CD4-positive, alpha-beta T cell treated with Interleukin-1 beta for 1 hour (primary cell): ENCODE results near the gene MED13L.
A peak's percentile ranks its signal among the peaks of the same experiment; 100 is the strongest.

ENCODE experiments used
- DNase-seq, 2 donors: peaks; one replicate each; pipeline ENCODE4 v3.0.0-alpha.2; 2020 to 2022

MED13L gene

DNA sequence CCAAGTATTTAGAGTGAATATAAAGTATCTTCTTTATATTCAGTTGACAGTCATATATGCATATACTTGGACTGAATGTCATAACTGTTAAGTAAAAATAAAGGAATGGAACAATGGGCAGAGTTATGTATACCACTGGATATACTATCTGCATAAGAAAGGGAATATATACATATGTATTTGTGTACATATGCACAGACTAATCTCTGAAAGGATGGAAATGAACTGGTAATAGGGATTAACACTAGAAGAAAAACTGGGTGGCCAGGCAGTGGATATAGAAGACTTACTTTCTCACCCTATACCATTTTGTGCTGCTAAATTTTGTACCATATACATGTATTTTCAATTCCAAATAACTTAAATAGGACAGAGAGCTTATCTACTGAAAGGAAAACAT, 200.1 kb downstream of the MED13L start:
- no peak for DNase-seq

DNA sequence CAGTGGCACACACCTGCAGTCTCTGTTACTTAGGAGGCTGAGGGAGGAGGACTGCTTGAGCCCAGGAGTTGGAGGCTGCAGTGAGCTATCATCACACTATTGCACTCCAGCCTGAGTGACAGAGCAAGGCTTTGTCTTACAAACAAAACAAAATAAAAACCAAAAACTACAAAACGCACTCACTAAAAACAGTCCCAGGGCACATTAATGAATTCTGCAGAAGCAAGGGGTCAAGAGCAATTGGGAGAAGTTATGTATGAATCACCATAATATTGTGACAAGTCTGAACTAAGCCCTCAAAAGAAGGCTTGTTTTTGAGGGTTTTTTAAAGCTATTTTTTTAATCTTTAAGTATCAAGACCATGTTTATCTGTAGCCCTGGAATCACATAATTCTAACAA, 201.1 kb downstream of the MED13L start:
- no peak for DNase-seq

DNA sequence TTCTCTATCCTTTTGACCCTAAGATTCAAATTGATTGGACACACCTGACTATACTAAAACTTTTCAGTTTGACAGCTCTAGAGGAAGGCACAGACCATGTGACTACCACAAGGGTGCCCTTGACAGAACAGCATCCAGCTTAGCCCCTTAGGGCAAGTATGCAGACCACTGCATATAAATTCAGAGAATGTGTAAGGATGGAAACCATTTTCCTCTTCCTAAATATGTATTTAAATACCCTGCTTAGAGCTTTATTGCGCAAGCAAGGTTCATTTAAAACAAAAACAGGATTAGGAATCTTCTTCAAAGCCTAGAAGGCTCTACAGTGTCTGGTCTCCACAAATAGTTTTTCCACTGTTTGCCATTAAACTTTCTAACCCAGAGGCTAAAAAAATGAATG, 202.8 kb downstream of the MED13L start:
- DNase-seq, result no peak

DNA sequence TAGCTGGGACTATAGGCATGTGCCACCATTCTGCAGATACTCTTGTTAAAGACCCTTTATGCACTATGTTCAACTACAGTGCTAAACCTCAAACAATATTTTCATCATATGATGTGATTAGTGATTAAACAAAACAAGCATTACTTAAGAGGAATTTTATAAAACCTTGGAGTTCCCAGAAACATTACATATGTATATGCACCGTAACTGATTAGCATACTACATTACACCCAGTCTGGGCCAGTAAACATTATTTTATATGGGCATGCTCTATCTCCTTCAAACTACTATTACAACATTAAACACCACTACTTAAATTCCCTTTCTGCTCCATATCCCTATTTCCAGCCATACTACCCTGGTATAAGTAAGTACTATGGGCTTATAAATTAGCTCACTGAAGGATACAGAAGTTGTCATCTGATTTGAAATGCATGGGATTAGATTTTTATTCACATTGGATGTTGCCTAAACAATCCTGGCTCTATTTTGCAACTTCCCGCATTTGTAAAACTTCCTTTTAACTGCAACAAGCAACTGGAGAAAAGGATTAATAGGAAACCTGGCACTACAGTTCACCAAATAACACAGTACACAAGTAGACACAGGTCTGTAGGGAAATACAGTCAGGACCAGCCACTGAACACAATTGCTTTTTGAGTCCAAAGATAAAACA, 205.8 kb downstream of the MED13L start:
- no peak for DNase-seq

DNA sequence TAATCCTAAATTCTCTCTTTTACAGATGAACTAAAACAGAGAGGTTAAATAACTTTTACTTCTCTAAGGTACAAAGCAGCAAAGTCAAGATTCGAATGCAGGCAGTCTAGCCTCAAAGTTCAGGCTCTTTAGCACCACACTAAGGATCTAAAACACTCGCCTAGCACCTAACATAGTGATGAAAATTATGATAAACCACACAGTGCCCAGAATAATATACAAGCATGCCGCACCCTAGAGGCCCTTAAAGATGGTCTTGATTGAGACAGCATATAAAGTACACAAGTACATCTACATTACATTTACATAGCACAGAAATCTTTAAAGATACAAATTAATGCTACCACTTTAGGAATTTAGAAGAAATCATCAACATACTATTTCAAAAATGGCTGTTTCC, 207.0 kb downstream of the MED13L start:
- DNase-seq, result no peak

DNA sequence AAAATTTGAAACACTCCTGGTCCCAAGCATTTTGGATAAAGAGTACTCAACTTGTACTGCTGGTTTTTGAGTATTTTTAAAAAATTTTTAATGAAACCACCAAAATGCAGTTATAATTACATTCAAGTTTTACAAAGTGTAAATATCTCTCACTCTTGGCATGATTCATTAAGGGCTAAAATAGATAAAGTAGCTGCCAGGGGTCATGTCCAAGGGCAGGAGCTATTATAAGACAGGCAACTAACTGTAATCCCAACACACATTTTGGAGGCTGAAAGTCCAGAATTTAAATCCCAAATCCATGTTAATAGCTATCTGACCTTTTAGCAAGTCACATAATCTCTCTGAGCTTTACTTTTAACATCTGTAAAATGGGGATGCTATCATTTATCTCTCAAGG, 207.6 kb downstream of the MED13L start:
- DNase-seq, result no peak

DNA sequence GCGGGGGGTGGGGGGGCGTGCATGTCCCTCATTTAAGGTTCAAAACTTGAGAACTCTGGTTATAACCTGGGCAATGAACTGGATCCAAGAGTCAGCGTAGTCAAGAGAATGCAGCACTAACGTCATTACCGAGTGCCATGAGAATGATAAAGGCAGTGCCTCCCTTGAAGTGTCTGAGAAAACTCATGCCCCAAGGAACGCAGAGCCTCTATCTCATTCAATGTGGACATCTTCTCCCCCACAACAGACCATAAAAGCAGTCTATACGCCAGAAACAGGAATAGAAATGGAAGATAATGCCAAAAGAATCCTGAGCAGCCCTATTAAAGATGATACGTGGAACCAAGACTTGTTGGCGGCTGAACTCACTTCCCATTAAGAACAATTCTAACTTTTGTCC, 208.6 kb downstream of the MED13L start:
- DNase-seq, result no peak

DNA sequence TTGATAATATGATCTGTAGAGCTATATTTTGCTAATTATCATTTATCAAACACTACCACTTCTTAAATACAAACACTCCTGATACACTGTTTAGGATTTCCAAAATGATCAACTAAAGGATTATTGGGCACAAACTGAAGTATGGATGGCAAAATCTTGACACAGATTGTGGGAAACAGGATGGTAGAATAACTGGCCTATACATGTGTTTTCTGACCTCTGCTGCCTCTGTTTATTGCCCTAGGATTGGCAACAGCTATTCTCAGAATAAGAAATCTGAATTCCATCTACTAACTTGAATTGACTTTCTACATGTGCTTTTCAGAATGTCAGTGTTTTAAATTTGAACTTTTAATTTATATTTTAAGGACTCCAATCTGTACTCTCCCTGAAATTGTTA, 209.1 kb downstream of the MED13L start:
- DNase-seq, result no peak

DNA sequence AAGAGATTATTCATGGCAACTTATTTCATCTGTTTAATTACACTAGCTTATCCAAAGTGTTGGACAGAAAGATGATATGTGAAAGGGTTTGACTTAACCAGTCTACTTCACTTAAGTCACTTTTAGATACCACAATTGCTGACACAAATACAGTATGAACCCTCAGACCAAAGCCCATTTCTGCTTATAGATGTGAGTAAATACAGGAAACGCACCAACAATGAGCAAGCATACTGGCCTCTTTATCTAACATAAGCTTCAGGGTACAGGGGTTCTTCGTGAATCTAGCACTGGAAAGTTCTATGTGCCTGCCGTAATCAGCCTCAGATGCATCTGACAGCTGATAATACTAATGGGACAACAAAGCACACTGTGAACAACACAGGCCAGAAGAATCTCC, 209.6 kb downstream of the MED13L start:
- DNase-seq, result no peak

DNA sequence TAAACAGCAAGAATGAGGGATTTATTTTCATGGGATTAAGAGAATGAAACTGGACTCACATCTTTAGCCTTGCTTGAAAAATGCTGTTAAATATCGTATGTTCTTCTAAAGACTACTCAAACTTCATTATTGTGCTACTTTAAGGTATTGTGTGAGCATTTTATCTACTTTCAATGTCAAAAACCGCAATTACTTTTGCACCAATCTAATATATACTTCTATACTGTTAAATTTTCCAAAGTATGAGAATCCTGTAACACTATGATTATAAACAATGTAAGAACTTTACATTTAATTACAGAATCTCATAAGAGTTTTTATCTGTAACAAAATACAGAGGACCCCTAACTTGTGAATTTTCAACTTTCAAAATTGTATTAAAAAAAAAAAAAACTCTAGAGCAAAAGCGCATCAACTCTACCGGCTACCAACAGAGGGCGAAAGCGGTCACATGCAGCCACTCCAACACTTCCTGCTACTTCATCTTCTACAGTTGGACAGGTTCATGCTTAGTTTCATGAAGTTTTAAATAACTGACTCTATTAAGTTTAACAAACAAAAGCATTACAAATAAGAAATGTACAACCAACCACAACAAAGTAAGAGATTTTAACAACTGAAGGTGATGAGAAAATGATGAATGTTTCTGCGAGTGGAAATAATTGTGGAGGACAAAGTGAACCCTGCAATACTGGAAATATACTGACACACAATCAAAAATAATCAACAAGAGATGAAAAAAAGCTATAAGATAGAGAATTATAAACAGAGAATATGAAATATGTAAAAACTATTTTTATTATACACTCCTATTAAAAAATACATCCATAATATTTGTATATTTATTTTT, 210.9 kb downstream of the MED13L start:
- peak; percentile 56 to 59 for DNase-seq

DNA sequence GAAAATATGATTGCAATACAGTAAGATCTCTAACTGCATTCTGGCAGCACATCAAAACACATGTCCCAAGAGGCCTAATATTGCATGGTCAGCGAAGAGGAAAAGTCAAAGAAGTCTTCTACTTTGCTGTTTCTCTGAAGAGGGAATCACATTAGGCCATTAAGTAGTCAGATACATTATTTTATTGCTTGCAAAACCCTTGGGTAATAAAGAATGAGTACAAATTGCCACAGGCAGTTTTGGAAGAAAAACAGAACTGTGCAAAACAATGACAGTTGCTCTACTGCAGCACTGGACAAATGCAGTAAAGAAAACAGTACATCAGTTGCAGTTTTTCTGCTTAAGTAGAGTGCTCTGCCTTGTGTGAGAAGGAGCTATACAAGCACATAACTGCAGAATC, 211.9 kb downstream of the MED13L start:
- no peak for DNase-seq

DNA sequence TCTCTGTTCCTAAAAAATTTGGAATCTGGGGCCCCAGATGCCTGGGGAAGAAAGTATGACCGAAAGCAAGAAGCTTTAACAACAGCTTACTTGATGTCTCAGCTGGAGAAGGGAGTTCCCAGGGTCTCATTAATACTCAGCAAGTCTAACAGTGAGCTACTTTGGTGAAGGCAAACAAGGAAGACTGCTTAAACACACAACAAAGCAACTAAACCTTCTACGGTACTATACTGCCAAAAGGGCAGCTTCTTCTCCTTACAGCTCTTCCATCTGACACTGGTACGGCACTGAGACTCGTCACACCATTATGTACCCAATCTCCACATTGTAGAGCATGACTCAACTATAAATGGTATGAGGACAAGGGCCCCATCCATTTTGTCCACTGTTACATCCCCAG, 213.0 kb downstream of the MED13L start:
- no peak for DNase-seq

DNA sequence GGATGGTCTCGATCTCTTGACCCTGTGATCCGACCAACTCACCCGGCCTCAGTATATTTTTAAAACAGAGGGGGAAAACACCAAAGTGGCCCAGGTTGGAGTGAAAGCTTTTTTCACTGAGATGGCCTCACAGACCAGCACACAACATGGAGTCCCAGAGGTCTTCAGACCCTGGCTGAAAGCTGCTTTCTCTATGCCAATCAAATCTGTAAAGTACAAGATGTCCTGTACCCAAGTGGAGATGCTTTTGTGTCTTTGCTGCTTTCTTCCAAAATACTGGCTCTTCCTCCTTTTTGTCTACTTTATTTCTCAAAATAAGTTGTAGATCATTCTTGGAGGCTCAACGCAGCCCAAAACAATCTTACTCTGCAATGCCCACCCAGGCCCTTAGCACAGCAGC, 214.8 kb downstream of the MED13L start:
- DNase-seq, result no peak

DNA sequence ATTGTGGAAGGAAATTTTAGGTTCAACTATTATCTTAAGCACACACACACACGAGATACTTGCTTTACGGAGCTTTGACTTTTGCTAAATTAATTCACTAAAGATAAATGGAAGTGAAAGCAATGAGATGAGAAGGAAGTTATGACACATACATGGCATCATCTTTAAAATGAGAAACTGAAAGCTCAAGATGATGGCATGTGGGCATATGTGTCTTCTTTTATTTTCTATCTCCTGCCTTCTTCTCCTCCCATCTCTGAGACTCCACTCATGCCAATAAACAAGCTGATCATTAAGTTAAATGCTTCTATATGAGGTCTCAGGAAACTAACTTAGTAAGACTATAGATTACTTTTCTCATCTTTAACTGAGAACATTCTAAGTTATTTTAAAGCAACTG, 216.7 kb downstream of the MED13L start:
- peak in 1 of 2 donors; percentile 43 for DNase-seq

DNA sequence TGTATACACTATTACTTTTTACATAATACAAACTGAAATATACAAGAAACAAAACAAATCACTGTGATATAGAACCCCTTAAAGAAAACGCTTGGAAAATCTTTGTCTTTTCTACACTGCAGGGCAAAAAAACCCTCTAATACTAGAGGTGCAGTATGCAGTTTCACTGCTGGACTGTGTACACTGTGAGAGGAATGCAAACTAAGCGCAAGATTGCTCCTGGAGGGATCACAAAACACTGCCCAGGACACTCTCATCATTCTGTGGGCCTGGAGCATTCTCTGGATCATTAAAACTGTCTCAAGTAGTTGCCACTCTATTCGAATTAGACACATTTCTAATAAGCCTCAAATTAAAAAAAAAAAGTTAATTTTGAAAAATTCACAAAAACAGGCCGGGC, 217.6 kb downstream of the MED13L start:
- DNase-seq, result no peak

DNA sequence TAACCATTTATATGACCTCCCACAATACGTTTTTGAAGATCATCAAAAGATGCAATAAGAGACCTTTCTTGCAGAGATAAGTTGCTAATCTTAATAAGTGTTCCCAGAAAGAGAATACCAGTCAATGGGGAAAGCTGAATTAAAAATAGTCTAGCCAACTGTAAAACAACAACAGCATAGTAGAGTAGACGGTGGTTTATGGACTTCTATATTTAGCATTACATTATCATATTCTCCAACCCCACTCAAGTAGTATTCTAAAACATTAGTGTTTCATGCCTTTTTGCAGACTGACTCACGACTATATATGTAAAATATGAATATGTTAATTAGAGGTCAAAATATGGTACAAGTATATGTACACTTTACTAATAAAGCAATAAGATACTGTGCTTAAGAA, 218.9 kb downstream of the MED13L start:
- DNase-seq, result no peak

DNA sequence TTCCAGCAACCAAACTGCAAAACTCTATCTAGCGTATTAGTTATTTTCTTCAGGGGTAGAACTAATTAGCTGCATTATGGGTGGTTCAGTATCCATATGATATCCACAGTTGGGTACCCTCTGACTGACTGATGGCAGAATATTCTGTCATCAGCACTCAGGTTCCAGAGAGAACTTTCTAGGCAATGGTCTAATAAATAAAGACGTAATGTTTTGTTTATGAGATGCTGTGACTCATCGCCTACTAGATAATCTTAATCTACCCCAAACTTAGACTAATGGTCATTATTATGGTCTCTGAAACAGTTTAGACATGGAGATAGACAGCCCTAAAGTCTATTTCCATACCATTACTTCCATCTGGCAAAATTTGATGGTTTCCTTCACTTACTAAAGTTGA, 220.1 kb downstream of the MED13L start:
- no peak for DNase-seq

DNA sequence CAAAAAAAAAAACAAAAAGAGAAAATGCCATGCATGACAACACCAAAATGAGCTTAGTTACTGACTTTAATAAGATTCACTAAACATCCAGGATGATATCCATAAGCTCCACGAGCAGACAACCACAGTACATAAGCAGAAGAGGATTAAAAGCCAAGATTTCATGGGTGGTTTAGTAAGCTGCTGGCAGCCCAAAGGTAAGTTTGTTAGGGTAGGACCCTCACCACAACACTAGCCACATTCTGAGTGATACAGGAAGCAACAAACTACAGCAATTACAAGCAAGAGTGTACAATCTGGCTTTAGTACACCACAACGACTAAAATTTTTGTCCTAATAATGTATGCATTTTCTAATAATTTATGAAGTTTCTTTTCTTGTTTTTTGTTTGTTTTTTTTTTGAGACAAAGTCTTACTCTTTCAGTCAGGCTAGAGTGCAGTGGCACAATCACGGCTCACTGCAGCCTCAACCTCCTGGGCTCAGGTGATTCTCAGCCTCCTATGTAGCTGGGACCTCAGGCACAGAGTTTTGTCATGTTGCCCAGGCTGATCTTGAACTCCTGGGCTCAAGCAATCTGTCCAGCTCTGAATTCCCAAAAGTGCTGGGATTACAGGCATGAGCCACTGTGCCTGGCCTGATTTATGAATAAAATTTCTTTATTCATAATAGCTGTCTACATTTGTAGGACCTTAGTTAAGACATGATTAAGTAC, 221.4 kb downstream of the MED13L start:
- no peak for DNase-seq

DNA sequence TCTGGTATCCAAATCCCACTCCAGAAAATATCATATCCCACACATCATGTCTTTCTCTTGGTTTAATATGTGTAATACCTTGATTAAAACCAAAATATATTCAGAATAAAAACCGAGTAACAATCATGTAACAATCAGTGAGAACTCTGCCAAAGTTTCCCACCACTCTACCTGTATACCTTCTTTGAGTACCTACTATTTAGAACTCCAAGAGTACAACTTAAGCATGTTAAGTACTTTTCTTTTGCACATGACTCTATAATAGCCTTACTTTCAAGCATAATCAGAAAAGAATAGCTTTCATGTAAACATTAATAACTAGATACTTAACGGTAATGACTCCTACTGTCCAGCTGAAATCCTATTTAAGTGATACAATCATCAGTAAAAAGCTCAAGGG, 223.2 kb downstream of the MED13L start:
- no peak for DNase-seq

DNA sequence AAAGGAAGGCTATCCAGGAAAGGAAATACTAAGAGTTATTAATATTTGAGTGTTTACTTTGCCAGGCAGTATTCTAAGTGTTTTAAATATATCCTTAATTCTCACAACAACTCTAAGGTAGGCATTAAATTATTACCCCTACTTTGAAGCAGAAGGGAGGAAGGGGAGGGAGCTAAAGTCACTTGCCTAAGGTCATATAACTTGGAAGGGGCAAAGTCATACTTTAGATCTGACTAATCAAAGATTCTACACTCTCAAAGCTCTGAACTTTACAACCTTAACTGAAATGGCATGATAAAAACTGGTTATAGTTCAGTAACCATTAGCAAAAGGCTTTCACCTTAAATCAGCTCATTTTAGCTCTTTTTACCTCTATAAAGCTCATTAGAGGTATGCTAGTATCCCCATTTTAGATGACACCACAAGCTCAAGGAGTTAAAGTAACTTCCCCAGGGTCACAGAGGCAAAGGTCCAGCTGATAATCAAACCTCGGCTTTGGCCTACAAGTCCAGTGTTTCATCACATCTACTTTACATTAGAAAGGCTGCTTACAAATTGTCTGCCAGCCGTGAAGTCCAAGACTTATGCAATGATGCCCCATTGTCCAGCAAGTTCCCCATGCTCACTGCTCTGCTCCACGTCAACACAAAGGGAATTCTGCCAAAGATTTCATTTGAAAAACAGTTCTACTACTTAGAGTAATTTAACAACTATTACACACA, 223.9 kb downstream of the MED13L start:
- DNase-seq, result no peak

DNA sequence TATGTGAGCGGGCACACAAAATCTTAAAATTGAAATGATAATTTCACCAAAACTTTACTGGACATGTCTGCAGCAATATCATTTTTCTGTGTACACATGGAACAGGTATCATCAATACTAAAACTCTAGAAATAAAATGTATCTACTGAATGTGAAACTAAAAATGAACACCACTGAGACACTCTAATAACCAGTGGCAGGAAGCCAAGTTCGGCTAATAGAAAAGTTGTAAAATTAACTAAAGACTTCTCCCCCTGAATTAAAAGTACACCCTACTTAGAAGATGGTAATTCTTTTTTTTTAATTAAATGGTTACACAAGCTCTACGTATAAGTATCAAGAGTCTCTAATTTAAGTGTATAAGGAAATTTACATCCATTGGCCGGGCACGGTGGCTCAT, 227.2 kb downstream of the MED13L start:
- no peak for DNase-seq

DNA sequence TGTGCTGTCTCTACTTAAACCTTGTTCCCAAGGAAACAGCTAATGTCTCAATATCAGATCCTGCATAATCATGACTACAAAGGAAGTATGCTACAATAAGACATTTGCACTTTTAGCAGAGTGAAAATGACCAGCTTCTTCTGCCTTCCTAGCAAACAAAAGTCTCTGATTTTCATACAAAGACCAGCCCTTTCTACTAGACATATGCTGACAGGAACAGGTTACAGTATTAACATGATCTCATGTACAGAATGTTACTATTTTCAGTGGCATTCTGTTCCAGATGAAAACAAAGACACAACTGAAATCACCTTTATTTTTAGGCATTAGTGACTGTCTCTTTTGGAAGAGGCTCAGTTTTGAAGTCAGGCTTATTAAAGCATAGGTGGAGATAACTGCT, 228.6 kb downstream of the MED13L start:
- DNase-seq, result no peak

DNA sequence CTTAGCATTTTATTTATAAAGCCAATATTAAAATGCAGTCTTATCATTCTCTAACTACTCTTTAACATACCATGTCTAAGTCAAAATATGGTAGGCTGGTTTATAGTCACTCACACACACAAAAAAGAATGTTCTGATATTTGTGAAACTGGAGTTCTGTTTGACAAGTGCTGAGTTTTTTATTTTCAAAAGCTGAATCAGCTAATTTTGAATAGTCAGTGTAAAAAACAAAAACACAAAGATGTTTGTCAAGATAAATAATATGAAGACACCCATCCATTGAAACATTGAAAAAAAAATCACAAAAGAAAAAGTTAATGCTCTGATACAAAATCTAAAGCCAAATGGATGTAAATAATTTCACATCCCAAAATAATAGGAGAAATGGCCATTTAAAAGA, 231.5 kb downstream of the MED13L start:
- no peak for DNase-seq
